CD8-positive, alpha-beta memory T cell (primary cell): ENCODE results near the gene NPBWR2. TPM values are rescaled to one million over a fixed set of nuclear protein-coding genes. Genes with fewer than 3 reads are reported as not detected.
"Not testable (repeated sequence)": the region's sequence is repeated elsewhere in the genome, so short reads cannot be mapped to it uniquely, and the experiment has no call there.

Experiments used
- CTCF ChIA-PET: fragments of 350-600 bp; sonication (Branson Sonifier 250); formaldehyde crosslinking; loops from one replicate; lab custom pipeline; 2021; ENCODE audit warnings: antibody characterized with exemption; lab: Charles Lee
- POLR2A ChIA-PET: fragments of 350-600 bp; sonication (Branson Sonifier 250); formaldehyde crosslinking; loops from one replicate; lab custom pipeline; 2021; ENCODE audit warnings: antibody characterized with exemption; lab: Charles Lee
- DNase-seq, 5 donors: peaks; one replicate each; pipeline versions ENCODE4 v3.0.0 to v3.0.0-alpha.2; 2020 to 2022; ENCODE audit warnings: mixed read lengths in 1 of 5
- H3K27ac ChIP-seq: one replicate; pipeline ENCODE4 v1.7.0; 2013; ENCODE audit warnings: low read depth, mild to moderate bottlenecking, low read length, moderate library complexity
- H3K27me3 ChIP-seq: 2 replicates; pipeline ENCODE4 v1.7.0; 2013; ENCODE audit warnings: low read length, mild to moderate bottlenecking; ENCODE audit not compliant: insufficient read depth, poor library complexity, severe bottlenecking
- H3K36me3 ChIP-seq: 2 replicates; pipeline ENCODE4 v1.7.0; 2013; ENCODE audit warnings: mild to moderate bottlenecking, low read length, moderate library complexity; ENCODE audit not compliant: insufficient read depth
- H3K4me1 ChIP-seq: 2 replicates; pipeline ENCODE4 v1.7.0; 2013; ENCODE audit warnings: mild to moderate bottlenecking, low read length, moderate library complexity; ENCODE audit not compliant: insufficient read depth
- H3K4me3 ChIP-seq: 2 replicates; pipeline ENCODE4 v1.7.0; 2013; ENCODE audit warnings: mild to moderate bottlenecking, low read length
- H3K9me3 ChIP-seq: 2 replicates; pipeline ENCODE4 v1.7.0; 2013; ENCODE audit warnings: mild to moderate bottlenecking, low read length
- H3K27ac Mint-ChIP-seq, 8 donors: one replicate each; pipeline ENCODE4 v1.8.0; 2020 to 2021; ENCODE audit warnings: mixed read lengths in 8 of 8, mild to moderate bottlenecking in 6 of 8, inconsistent platforms in 3 of 8, moderate library complexity in 3 of 8
- H3K27me3 Mint-ChIP-seq, 2 donors: one replicate each; pipeline ENCODE4 v1.8.0; 2020 to 2021; ENCODE audit warnings: mixed read lengths in 2 of 2, mild to moderate bottlenecking in 1 of 2, moderate library complexity in 1 of 2
- H3K36me3 Mint-ChIP-seq, 3 donors: one replicate each; pipeline ENCODE4 v1.8.0; 2020 to 2021; ENCODE audit warnings: mixed read lengths in 3 of 3, inconsistent platforms in 1 of 3, mild to moderate bottlenecking in 1 of 3
- H3K4me1 Mint-ChIP-seq, 3 donors: one replicate each; pipeline ENCODE4 v1.8.0; 2020 to 2021; ENCODE audit warnings: mixed read lengths in 3 of 3, inconsistent platforms in 1 of 3, mild to moderate bottlenecking in 1 of 3
- H3K4me3 Mint-ChIP-seq, 7 donors: one replicate each; pipeline ENCODE4 v1.8.0; 2020 to 2021; ENCODE audit warnings: mixed read lengths in 7 of 7, mild to moderate bottlenecking in 6 of 7, moderate library complexity in 4 of 7, inconsistent platforms in 2 of 7
- H3K9me3 Mint-ChIP-seq, 5 donors: one replicate each; pipeline ENCODE4 v1.8.0; 2020 to 2022; ENCODE audit warnings: mixed read lengths in 5 of 5, mild to moderate bottlenecking in 3 of 5, moderate library complexity in 2 of 5, inconsistent platforms in 1 of 5
- polyA plus RNA-seq: library from polyadenylated mRNA; unstranded; fragments of 300-500 nt; fragmentation: Illumina TruSeq; gene quantifications from one replicate; pipeline ENCODE4 v1.2.3, GENCODE V29; 2021
- total RNA-seq, 2 experiments: library from RNA; stranded (reverse); gene quantifications; one replicate each; pipeline ENCODE4 v1.2.3, GENCODE V29; 2021

The NPBWR2 gene
- total and polyA plus RNA-seq, 3 experiments from 2014 or later = not detected

DNA sequence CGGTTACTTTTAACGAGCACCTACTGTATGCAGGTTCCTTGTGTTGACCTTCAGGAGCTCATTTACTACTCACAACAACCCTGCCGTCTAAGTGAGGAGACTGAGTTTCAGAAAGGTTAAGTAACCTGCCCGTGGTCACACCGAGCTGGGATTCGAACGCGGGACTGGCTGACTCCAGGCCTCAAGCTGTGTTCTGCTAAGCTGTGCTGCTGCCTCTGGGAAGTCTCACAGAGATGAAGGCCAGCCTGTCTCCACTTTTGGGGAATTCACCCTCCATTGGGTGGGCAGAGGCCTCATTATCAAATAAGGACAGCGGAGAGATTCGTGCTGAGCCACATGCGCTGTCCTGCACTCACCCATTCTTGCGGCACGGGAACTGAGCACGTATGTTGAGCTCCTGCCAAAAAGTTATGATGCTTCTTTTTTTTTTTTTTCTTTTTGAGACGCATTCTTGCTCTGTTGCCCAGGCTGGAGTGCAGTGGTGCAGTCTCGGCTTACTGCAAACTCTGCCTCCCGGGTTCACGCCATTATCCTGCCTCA, 31.0 kb upstream of the NPBWR2 start:
- CTCF ChIA-PET = no interaction called here
- Mint-ChIP-seq H3K27ac (no peak overlapping the region), H3K27me3 (peaks cover 10 to 12% of the 10 kb centered on the region in 2 donors), H3K4me3 (no peak overlapping the region), H3K4me1 (no peaks in the 10 kb centered on the region), H3K9me3 (no peaks in the 10 kb centered on the region), H3K36me3 (no peaks in the 10 kb centered on the region)
- H3K4me3 ChIP-seq = no peak overlapping the region
- H3K36me3 ChIP-seq = no peaks in the 10 kb centered on the region
- no peaks in the 10 kb centered on the region for H3K4me1 ChIP-seq
- H3K9me3 ChIP-seq = no peaks in the 10 kb centered on the region
- H3K27ac ChIP-seq = no peak overlapping the region
- POLR2A ChIA-PET = no interaction called here
- no peaks in the 10 kb centered on the region for H3K27me3 ChIP-seq
- DNase-seq = no peak

DNA sequence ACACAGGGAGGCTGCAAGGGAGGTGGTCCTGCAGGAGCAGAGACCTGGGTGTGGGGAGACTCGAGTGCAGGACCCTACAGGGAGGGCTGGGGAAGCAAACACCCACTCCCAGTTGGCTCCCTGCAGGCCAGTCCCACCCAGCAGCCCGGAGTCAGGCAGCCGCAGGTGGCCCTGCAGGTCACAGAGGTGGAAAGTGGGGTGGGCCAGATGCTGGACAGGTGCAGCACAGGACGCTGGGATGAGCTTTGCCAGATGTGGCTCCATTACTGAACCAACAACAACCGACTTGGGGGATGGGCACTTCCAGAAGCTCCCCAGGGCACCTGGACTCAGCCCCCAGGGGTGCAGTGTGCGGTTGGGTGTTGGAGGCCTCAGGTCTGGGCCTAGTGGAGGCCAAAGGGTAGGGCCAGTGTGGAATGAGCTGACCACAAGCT, 30.2 kb upstream of the NPBWR2 start:
- Histone ChIP-seq H3K27me3 (no peaks in the 10 kb centered on the region), H3K36me3 (no peaks in the 10 kb centered on the region), H3K4me3 (no peak overlapping the region), H3K4me1 (no peaks in the 10 kb centered on the region), H3K27ac (no peak overlapping the region), H3K9me3 (no peaks in the 10 kb centered on the region)
- POLR2A ChIA-PET = no interaction called here
- H3K4me3 Mint-ChIP-seq = no peak overlapping the region
- H3K27me3 Mint-ChIP-seq = peaks cover 8 to 12% of the 10 kb centered on the region in 2 donors
- H3K36me3 Mint-ChIP-seq = no peaks in the 10 kb centered on the region
- CTCF ChIA-PET = no interaction called here
- no peaks in the 10 kb centered on the region for H3K4me1 Mint-ChIP-seq
- H3K27ac Mint-ChIP-seq = peak overlapping the region in 1 of 8 donors; percentile 41
- H3K9me3 Mint-ChIP-seq = no peaks in the 10 kb centered on the region
- DNase-seq = no peak

DNA sequence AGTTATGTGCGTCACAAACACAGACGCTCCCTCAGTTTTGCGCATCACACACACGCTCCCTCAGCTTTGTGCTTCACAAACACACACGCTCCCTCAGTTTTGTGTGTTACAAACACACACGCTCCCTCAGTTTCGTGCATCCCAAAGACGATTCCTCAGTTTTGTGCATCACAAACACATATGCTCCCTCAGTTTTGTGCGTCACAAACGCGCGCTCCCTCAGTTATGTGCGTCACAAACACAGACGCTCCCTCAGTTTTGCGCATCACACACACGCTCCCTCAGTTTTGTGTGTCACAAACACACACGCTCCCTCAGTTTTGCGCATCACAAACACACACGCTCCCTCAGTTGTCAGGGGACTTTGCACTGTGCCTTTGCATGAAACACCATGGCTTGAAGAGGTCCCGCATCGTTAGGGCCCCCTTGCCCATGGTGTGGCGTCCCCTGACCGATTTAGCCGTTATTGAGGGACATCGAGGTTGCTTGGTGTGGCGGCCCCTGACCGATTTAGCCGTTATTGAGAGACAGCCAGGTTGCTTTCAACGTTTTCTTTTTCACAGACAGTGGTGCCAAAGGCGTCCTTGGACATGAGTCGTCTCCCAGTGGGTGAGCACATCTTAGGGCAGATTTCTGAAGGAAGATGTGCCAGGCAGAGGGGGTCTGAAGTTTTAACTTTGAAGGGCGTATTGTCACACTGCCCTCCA, 28.8 kb upstream of the NPBWR2 start:
- Histone ChIP-seq H3K4me3 (no peak overlapping the region), H3K27ac (no peak overlapping the region), H3K27me3 (no peaks in the 10 kb centered on the region), H3K9me3 (no peaks in the 10 kb centered on the region), H3K4me1 (no peaks in the 10 kb centered on the region), H3K36me3 (no peaks in the 10 kb centered on the region)
- CTCF ChIA-PET = no interaction called here
- no peak overlapping the region for H3K4me3 Mint-ChIP-seq
- no peak for DNase-seq
- POLR2A ChIA-PET = no interaction called here
- H3K4me1 Mint-ChIP-seq = no peaks in the 10 kb centered on the region
- no peaks in the 10 kb centered on the region for H3K36me3 Mint-ChIP-seq
- peaks cover 6% of the 10 kb centered on the region in 2 donors for H3K27me3 Mint-ChIP-seq
- no peak overlapping the region for H3K27ac Mint-ChIP-seq
- H3K9me3 Mint-ChIP-seq = no peaks in the 10 kb centered on the region

DNA sequence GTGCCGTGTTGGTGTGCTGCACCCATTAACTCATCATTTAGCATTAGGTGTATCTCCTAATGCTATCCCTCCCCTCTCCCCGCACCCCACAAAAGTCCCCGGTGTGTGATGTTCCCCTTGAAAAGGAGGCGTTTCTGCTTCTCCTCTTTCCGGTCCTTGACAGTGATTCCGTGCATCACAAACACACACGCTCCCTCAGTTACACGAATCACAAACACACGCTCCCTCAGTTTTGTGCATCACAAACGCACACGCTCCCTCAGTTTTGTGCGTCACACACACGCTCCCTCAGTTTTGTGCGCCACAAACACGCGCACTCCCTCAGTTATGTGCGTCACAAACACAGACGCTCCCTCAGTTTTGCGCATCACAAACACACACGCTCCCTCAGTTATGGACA, 27.4 kb upstream of the NPBWR2 start:
- POLR2A ChIA-PET, H3K4me3 Mint-ChIP-seq, H3K4me3 ChIP-seq, H3K27me3 ChIP-seq, H3K9me3 ChIP-seq, DNase-seq, H3K4me1 Mint-ChIP-seq, H3K27ac Mint-ChIP-seq, H3K27ac ChIP-seq, CTCF ChIA-PET, H3K4me1 ChIP-seq, H3K9me3 Mint-ChIP-seq, H3K27me3 Mint-ChIP-seq, H3K36me3 Mint-ChIP-seq, H3K36me3 ChIP-seq: not testable (repeated sequence)

DNA sequence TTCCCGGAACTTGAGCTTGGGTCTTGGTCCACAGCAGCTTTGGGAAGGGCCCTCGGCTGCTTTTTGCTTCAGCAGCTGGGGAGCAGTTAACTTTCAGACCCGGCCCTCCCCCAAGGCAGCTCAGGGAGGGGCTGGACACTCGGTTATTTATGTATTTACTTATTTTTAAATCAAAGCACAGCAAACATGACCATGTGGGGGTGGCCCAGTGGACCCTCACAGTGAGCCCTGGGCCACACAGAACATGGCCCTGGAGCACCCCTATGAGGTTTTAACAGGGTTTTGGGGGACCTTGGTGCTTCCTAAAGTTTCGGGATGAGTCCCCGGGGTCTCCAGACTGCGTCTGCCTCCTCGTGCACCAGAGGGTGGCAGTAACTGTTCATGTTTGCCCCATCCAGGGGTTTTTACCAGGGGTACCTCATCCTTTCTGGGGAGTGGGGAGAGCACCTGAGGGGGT, 26.6 kb upstream of the NPBWR2 start:
- Mint-ChIP-seq H3K9me3 (no peaks in the 10 kb centered on the region), H3K27me3 (peaks cover 11 to 15% of the 10 kb centered on the region in 2 donors), H3K4me3 (no peak overlapping the region), H3K27ac (no peak overlapping the region), H3K36me3 (no peaks in the 10 kb centered on the region), H3K4me1 (no peaks in the 10 kb centered on the region)
- Histone ChIP-seq H3K27ac (no peak overlapping the region), H3K4me3 (no peak overlapping the region), H3K36me3 (no peaks in the 10 kb centered on the region), H3K27me3 (peaks cover 4% of the 10 kb centered on the region), H3K4me1 (no peaks in the 10 kb centered on the region), H3K9me3 (no peaks in the 10 kb centered on the region)
- ChIA-PET POLR2A (no interaction called here), CTCF (no interaction called here)
- DNase-seq = no peak

DNA sequence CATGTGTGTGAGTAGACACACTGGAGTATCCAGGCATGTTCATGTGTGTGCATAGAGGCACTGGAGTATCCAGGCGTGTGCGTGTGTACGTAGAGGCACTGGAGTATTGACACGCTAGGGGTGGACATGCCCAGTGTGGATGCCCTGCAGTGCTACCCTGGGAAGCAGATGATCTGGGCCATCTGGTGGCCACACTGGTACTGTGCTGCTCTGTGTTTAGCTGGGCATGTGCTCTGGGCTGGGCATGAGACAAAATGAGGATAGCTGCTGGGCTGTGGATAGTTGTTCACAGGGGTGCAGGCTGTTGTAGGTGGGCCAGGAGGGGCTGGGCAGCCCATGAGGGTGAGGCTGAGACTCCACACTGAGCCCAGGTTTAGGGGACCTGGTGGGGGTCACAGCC, 24.0 kb upstream of the NPBWR2 start:
- no peak overlapping the region for H3K4me3 Mint-ChIP-seq
- no peaks in the 10 kb centered on the region for H3K4me1 Mint-ChIP-seq
- Histone ChIP-seq H3K36me3 (no peaks in the 10 kb centered on the region), H3K4me3 (no peak overlapping the region), H3K9me3 (no peaks in the 10 kb centered on the region), H3K27me3 (peaks cover 4% of the 10 kb centered on the region), H3K4me1 (no peaks in the 10 kb centered on the region), H3K27ac (no peak overlapping the region)
- no peaks in the 10 kb centered on the region for H3K9me3 Mint-ChIP-seq
- H3K27ac Mint-ChIP-seq = no peak overlapping the region
- H3K36me3 Mint-ChIP-seq = no peaks in the 10 kb centered on the region
- CTCF ChIA-PET = no interaction called here
- no peak for DNase-seq
- peaks cover 10 to 26% of the 10 kb centered on the region in 2 donors for H3K27me3 Mint-ChIP-seq
- POLR2A ChIA-PET = no interaction called here

DNA sequence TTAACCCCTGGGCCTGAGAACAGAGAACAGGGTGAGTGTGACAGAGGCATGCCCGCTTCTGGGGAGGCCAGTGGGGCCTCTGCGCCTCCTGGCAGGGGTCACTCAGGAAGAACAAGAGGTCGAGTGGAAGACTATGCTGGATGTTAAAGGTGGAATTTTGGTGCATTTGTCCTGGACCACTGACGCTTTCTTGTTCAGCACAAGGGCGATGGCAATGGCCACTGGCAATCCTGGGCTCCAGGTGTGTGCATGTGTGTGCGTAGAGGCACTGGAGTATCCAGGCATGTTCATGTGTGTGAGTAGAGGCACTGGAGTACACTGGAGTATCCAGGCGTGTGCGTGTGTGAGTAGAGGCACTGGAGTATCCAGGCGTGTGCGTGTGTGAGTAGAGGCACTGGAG, 23.5 kb upstream of the NPBWR2 start:
- ChIA-PET POLR2A (no interaction called here), CTCF (no interaction called here)
- H3K4me3 Mint-ChIP-seq = no peak overlapping the region

DNA sequence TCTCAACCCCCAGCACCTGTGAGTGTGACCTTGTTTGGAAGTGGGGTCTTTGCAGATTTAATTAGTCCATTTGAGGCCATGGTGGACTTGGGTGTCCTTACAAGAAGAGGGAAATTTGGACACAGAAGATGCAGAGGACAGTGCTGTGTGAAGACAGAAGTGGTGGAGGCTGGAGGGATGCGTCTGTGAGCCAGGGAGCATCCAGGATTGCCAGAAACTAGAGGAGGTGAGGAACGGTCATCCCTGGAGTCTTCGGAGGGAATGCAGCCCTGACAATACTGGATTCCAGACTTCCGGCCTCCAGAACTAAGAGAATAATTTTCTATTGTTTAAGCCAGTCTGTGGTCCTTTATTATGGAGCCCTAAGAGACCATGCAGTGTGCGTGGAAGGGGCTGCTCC, 22.9 kb upstream of the NPBWR2 start:
- Histone ChIP-seq H3K9me3 (no peaks in the 10 kb centered on the region), H3K27me3 (peaks cover 4% of the 10 kb centered on the region), H3K4me1 (no peaks in the 10 kb centered on the region), H3K27ac (no peak overlapping the region), H3K4me3 (no peak overlapping the region), H3K36me3 (no peaks in the 10 kb centered on the region)
- no peak overlapping the region for H3K4me3 Mint-ChIP-seq
- no peak for DNase-seq
- H3K4me1 Mint-ChIP-seq = no peaks in the 10 kb centered on the region
- peaks cover 9 to 27% of the 10 kb centered on the region in 2 donors for H3K27me3 Mint-ChIP-seq
- H3K9me3 Mint-ChIP-seq = no peaks in the 10 kb centered on the region
- H3K27ac Mint-ChIP-seq = no peak overlapping the region
- H3K36me3 Mint-ChIP-seq = no peaks in the 10 kb centered on the region
- CTCF ChIA-PET = no interaction called here
- POLR2A ChIA-PET = no interaction called here

More for the DNA sequence above, 23.5 kb upstream of the NPBWR2 start:
- Histone ChIP-seq H3K36me3 (no peaks in the 10 kb centered on the region), H3K27ac (no peak overlapping the region), H3K9me3 (no peaks in the 10 kb centered on the region), H3K4me1 (no peaks in the 10 kb centered on the region), H3K27me3 (peaks cover 4% of the 10 kb centered on the region), H3K4me3 (no peak overlapping the region)
- Mint-ChIP-seq H3K27me3 (peaks cover 9 to 26% of the 10 kb centered on the region in 2 donors), H3K9me3 (no peaks in the 10 kb centered on the region), H3K27ac (no peak overlapping the region), H3K4me1 (no peaks in the 10 kb centered on the region), H3K36me3 (no peaks in the 10 kb centered on the region)
- DNase-seq = no peak
